Keratinocyte (primary cell): ENCODE data around the gene RASA3. TPM values are rescaled to one million over a fixed set of nuclear protein-coding genes. Genes with fewer than 3 reads are reported as not detected.

Experiments used
- DNase-seq: peaks from one replicate; pipeline ENCODE4 v3.0.0-alpha.2; 2011; ENCODE audit warnings: low read depth, missing footprints, low spot score
- FAIRE-seq: peaks from 2 replicates; lab custom pipeline; 2011; peaks lifted over from hg19 to GRCh38; lab: Jason Lieb, UNC
- H2AFZ ChIP-seq: 2 replicates; pipeline ENCODE4 v1.6.0; 2012; ENCODE audit warnings: low read length, control low read depth, inconsistent platforms; ENCODE audit not compliant: control insufficient read depth
- H3K27ac ChIP-seq: 2 replicates; pipeline ENCODE4 v1.5.1; 2011; ENCODE audit warnings: low read length; ENCODE audit not compliant: control insufficient read depth, insufficient read depth
- H3K27me3 ChIP-seq: 3 replicates; pipeline ENCODE4 v1.6.0; 2011; ENCODE audit warnings: low read length; ENCODE audit not compliant: control insufficient read depth, insufficient read depth; ENCODE audit errors: extremely low read depth
- H3K36me3 ChIP-seq, 2 experiments: 2 replicates in 1 of 2; 3 replicates in 1 of 2; pipeline ENCODE4 v1.5.1; 2011; ENCODE audit warnings: low read length in 2 of 2, mild to moderate bottlenecking in 1 of 2; ENCODE audit not compliant: control insufficient read depth in 2 of 2, insufficient read depth in 2 of 2; ENCODE audit errors: extremely low read depth in 1 of 2
- H3K4me1 ChIP-seq: 3 replicates; pipeline ENCODE4 v1.5.1; 2011; ENCODE audit warnings: low read length; ENCODE audit not compliant: control insufficient read depth, insufficient read depth; ENCODE audit errors: extremely low read depth
- H3K4me2 ChIP-seq: 3 replicates; pipeline ENCODE4 v1.6.0; 2011; ENCODE audit warnings: low read depth, low read length; ENCODE audit not compliant: control insufficient read depth, insufficient read depth; ENCODE audit errors: extremely low read depth
- H3K4me3 ChIP-seq, 3 experiments: fragments of 200-600 bp in 1 of 3; sonication (generic) in 1 of 3; 2 replicates in 2 of 3; 3 replicates in 1 of 3; pipeline ENCODE4 v1.5.1; 2011 to 2016; ENCODE audit warnings: low read length in 3 of 3, mild to moderate bottlenecking in 3 of 3, control low read depth in 2 of 3, inconsistent platforms in 1 of 3, low read depth in 1 of 3, mixed read lengths in 1 of 3, mixed run types in 1 of 3, moderate library complexity in 1 of 3; ENCODE audit not compliant: control insufficient read depth in 2 of 3, insufficient read depth in 2 of 3; ENCODE audit errors: extremely low read depth in 1 of 3
- H3K79me2 ChIP-seq: 2 replicates; pipeline ENCODE4 v1.6.0; 2012; ENCODE audit warnings: low read length; ENCODE audit not compliant: control insufficient read depth, insufficient read depth
- H3K9ac ChIP-seq: 3 replicates; pipeline ENCODE4 v1.6.0; 2011; ENCODE audit warnings: low read length; ENCODE audit not compliant: control insufficient read depth, insufficient read depth; ENCODE audit errors: extremely low read depth
- H3K9me1 ChIP-seq: 3 replicates; pipeline ENCODE4 v1.6.0; 2011; ENCODE audit warnings: low read length; ENCODE audit not compliant: control insufficient read depth, insufficient read depth; ENCODE audit errors: extremely low read depth
- H3K9me3 ChIP-seq: 2 replicates; pipeline ENCODE4 v1.5.1; 2012; ENCODE audit warnings: low read depth, low read length; ENCODE audit not compliant: control insufficient read depth
- H4K20me1 ChIP-seq: 3 replicates; pipeline ENCODE4 v1.6.0; 2011; ENCODE audit warnings: low read length; ENCODE audit not compliant: control insufficient read depth, insufficient read depth; ENCODE audit errors: extremely low read depth
- CTCF ChIP-seq, 3 experiments: IDR thresholded peaks in 1 of 3; conservative IDR thresholded peaks in 1 of 3; optimal IDR thresholded peaks in 1 of 3; 2 replicates in 2 of 3; 3 replicates in 1 of 3; pipeline versions ENCODE3 to v1.5.1; 2011; ENCODE audit warnings: low read length in 3 of 3, mild to moderate bottlenecking in 3 of 3, moderate library complexity in 2 of 3, control low read depth in 1 of 3, inconsistent platforms in 1 of 3; ENCODE audit not compliant: insufficient read depth in 2 of 3; ENCODE audit errors: extremely low read depth in 1 of 3
- EZH2 ChIP-seq: IDR thresholded peaks from one replicate; pipeline ENCODE4 v1.6.1; 2012; ENCODE audit warnings: inconsistent platforms, mild to moderate bottlenecking, low read length, moderate library complexity
- dilution Hi-C: fragments of 300-500 bp; cut with MboI; formaldehyde crosslinking; loops from one replicate; pipeline ENCODE4 v1.7.0; 2020; ENCODE audit warnings: low sequenced_read_pairs; ENCODE audit not compliant: extremely low pct_ligation_motif_present
- polyA plus RNA-seq, 5 experiments: library from polyadenylated mRNA; depleted of rRNA in 3 of 5; stranded (reverse) in 3 of 5; stranded (forward) in 1 of 5; unstranded in 1 of 5; fragments of >200 nt; gene quantifications; 1 replicate in 1 of 5; 2 replicates in 3 of 5; 3 replicates in 1 of 5; pipeline versions ENCODE4 v1.2.1 to v1.2.3, GENCODE V29; 2011 to 2012; ENCODE audit warnings: missing spikeins in 2 of 5, low read depth in 1 of 5, low replicate concordance in 1 of 5

Gene RASA3
- polyA plus RNA-seq, 1 donor (not counting 4 experiments of a cell fraction or from before 2014, with no cell fraction given) = 4.1 TPM

- Histone ChIP-seq H3K4me2 (no peak overlapping the region), H2AFZ (no peak overlapping the region), H3K79me2 (peaks cover 7% of the 10 kb centered on the region), H3K4me1 (no peaks in the 10 kb centered on the region), H3K36me3 (no peaks in the 10 kb centered on the region), H3K9me3 (no peaks in the 10 kb centered on the region), H4K20me1 (peaks cover 2% of the 10 kb centered on the region), H3K9ac (no peak overlapping the region), H3K4me3 (no peak overlapping the region), H3K27ac (no peak overlapping the region), H3K9me1 (no peaks in the 10 kb centered on the region), H3K27me3 (no peaks in the 10 kb centered on the region)
- TF ChIP-seq EZH2 = no peak
- FAIRE-seq = no peak
- dilution Hi-C loops = no loop called here
- DNase-seq = no peak
Measured at GRCh38 chr13:114105521-114106225, 26.8 kb downstream of the RASA3 start.

GRCh38 chr13:114104655-114105520, 27.5 kb downstream of the RASA3 start:
- Histone ChIP-seq H3K9me1 (no peaks in the 10 kb centered on the region), H4K20me1 (peaks cover 2% of the 10 kb centered on the region), H3K9ac (no peak overlapping the region), H3K79me2 (peaks cover 3% of the 10 kb centered on the region), H3K4me1 (no peaks in the 10 kb centered on the region), H3K36me3 (no peaks in the 10 kb centered on the region), H3K27me3 (no peaks in the 10 kb centered on the region), H3K27ac (no peak overlapping the region), H3K4me2 (no peak overlapping the region), H2AFZ (no peak overlapping the region), H3K4me3 (no peak overlapping the region), H3K9me3 (no peaks in the 10 kb centered on the region)
- dilution Hi-C loops = no loop called here
- TF ChIP-seq EZH2 = no peak
- TF ChIP-seq CTCF (optimal IDR thresholded peaks at IDR 0.05 in 1 of 3, IDR thresholded peaks at IDR 0.05 in 1 of 3, conservative IDR thresholded peaks at IDR 0.05 in 1 of 3; ENCODE audit: extremely low read depth in 1 of 3, insufficient read depth in 2 of 3, low read length in 3 of 3) = no peak
- no peak for FAIRE-seq
- no peak for DNase-seq
